Upper lobe of right lung (tissue), 1 donor: ENCODE results near the gene LBR. TPM values are rescaled to one million over a fixed set of nuclear protein-coding genes. Genes with fewer than 3 reads are reported as not detected.

ENCODE experiments used
- ATAC-seq: fragments of 200-7000 bp; cut with Tn5 transposase; one replicate; pipeline ENCODE4 v1.9.1; 2020; ENCODE audit warnings: mild to moderate bottlenecking, moderate library complexity
- DNase-seq: peaks from one replicate; pipeline ENCODE4 v3.0.0-alpha.2; 2020
- H3K27ac ChIP-seq: fragments of 200-600 bp; one replicate; pipeline ENCODE4 v1.8.0; 2022
- H3K27me3 ChIP-seq: fragments of 200-600 bp; one replicate; pipeline ENCODE4 v1.8.0; 2022; ENCODE audit warnings: mild to moderate bottlenecking
- H3K36me3 ChIP-seq: fragments of 200-600 bp; one replicate; pipeline ENCODE4 v1.8.0; 2022
- H3K4me1 ChIP-seq: fragments of 200-600 bp; one replicate; pipeline ENCODE4 v1.8.0; 2022
- H3K4me3 ChIP-seq: fragments of 200-600 bp; one replicate; pipeline ENCODE4 v1.8.0; 2022; ENCODE audit warnings: mild to moderate bottlenecking
- H3K9me3 ChIP-seq: fragments of 200-600 bp; one replicate; pipeline ENCODE4 v1.8.0; 2022
- CTCF ChIP-seq: fragments of 200-600 bp; IDR thresholded peaks from one replicate; pipeline ENCODE4 v1.8.0; 2022; ENCODE audit warnings: antibody characterized with exemption
- intact Hi-C: fragments of 100-400 bp; cut with DNase I; formaldehyde crosslinking; loops from one replicate; pipeline ENCODE4 v1.11.0; 2022
- total RNA-seq: library from RNA; stranded (reverse); fragmentation: NEBNext Ultra II Directional; extraction: Animal tissue kit (Norgen Biotek cat#: 25700); gene quantifications from one replicate; pipeline ENCODE4 v1.2.1, GENCODE V29; 2021
- donor health status: DM: no; HTN: yes; CAD: no; lungs with severe emphysema.

LBR gene
- total RNA-seq, 1 donor from 2014 or later, result 55.2 TPM

GRCh38 chr1:225366552-225366951 lies 61.3 kb downstream of the LBR start:
- Histone ChIP-seq H3K27ac (no peak overlapping the region), H3K9me3 (no peaks in the 10 kb centered on the region), H3K4me1 (no peaks in the 10 kb centered on the region), H3K36me3 (no peaks in the 10 kb centered on the region), H3K4me3 (no peak overlapping the region), H3K27me3 (peaks cover 5% of the 10 kb centered on the region)
- no peak for DNase-seq
- intact Hi-C loops, result no loop called here
- no peak for TF ChIP-seq CTCF
- ATAC-seq, result no peak

- H3K4me1 ChIP-seq, result no peaks in the 10 kb centered on the region
- intact Hi-C loops, result no loop called here
- no peak overlapping the region for H3K27ac ChIP-seq
- ATAC-seq (no peak), DNase-seq (no peak)
- H3K36me3 ChIP-seq, result no peaks in the 10 kb centered on the region
- no peak overlapping the region for H3K4me3 ChIP-seq
- no peaks in the 10 kb centered on the region for H3K9me3 ChIP-seq
- no peak for TF ChIP-seq CTCF
- H3K27me3 ChIP-seq, result peaks cover 5% of the 10 kb centered on the region
These were observed 61.8 kb downstream of the LBR start for GRCh38 chr1:225366018-225366417.

- ATAC-seq (no peak), DNase-seq (no peak)
- Histone ChIP-seq H3K27ac (no peak overlapping the region), H3K4me3 (no peak overlapping the region), H3K9me3 (no peaks in the 10 kb centered on the region), H3K36me3 (no peaks in the 10 kb centered on the region), H3K4me1 (no peaks in the 10 kb centered on the region), H3K27me3 (no peaks in the 10 kb centered on the region)
- TF ChIP-seq CTCF, result no peak
- intact Hi-C loops, result no loop called here
These were observed 63.4 kb downstream of the LBR start for GRCh38 chr1:225364439-225364838.

GRCh38 chr1:225362805-225363204 lies 65.0 kb downstream of the LBR start:
- Histone ChIP-seq H3K4me1 (no peaks in the 10 kb centered on the region), H3K27me3 (no peaks in the 10 kb centered on the region), H3K9me3 (no peaks in the 10 kb centered on the region), H3K4me3 (no peak overlapping the region), H3K27ac (no peak overlapping the region), H3K36me3 (no peaks in the 10 kb centered on the region)
- DNase-seq (no peak), ATAC-seq (no peak)
- no peak for TF ChIP-seq CTCF
- intact Hi-C loops, result no loop called here

GRCh38 chr1:225361176-225361575 lies 66.7 kb downstream of the LBR start:
- intact Hi-C loops, result no loop called here
- TF ChIP-seq CTCF, result no peak
- Histone ChIP-seq H3K36me3 (no peaks in the 10 kb centered on the region), H3K9me3 (no peaks in the 10 kb centered on the region), H3K4me1 (no peaks in the 10 kb centered on the region), H3K4me3 (no peak overlapping the region), H3K27me3 (no peaks in the 10 kb centered on the region), H3K27ac (no peak overlapping the region)
- no peak for DNase-seq
- no peak for ATAC-seq

GRCh38 chr1:225360119-225360518 lies 67.7 kb downstream of the LBR start:
- Histone ChIP-seq H3K27ac (no peak overlapping the region), H3K9me3 (no peaks in the 10 kb centered on the region), H3K27me3 (no peaks in the 10 kb centered on the region), H3K4me1 (no peaks in the 10 kb centered on the region), H3K4me3 (no peak overlapping the region), H3K36me3 (no peaks in the 10 kb centered on the region)
- DNase-seq (no peak), ATAC-seq (no peak)
- TF ChIP-seq CTCF, result no peak
- intact Hi-C loops, result no loop called here
